RCC 7860 (cell line): ENCODE data around the gene TNIP1.

ENCODE experiments used
- DNase-seq: peaks from one replicate; pipeline ENCODE4 v3.0.0-alpha.2; 2015; ENCODE audit warnings: low spot score
- FAIRE-seq: peaks from 2 replicates; lab custom pipeline; 2012; peaks lifted over from hg19 to GRCh38; lab: Jason Lieb, UNC

The TNIP1 gene

GRCh38 chr5:151067632-151068432 is 13.0 kb downstream of the TNIP1 start:
- peak; percentile 87 for FAIRE-seq
- no peak for DNase-seq

- FAIRE-seq (no peak), DNase-seq (no peak)
Observed at GRCh38 chr5:151066920-151067319, 13.9 kb downstream of the TNIP1 start.

- DNase-seq, result no peak
- FAIRE-seq, result no peak
Observed at GRCh38 chr5:151065609-151066008, 15.2 kb downstream of the TNIP1 start.

DNA sequence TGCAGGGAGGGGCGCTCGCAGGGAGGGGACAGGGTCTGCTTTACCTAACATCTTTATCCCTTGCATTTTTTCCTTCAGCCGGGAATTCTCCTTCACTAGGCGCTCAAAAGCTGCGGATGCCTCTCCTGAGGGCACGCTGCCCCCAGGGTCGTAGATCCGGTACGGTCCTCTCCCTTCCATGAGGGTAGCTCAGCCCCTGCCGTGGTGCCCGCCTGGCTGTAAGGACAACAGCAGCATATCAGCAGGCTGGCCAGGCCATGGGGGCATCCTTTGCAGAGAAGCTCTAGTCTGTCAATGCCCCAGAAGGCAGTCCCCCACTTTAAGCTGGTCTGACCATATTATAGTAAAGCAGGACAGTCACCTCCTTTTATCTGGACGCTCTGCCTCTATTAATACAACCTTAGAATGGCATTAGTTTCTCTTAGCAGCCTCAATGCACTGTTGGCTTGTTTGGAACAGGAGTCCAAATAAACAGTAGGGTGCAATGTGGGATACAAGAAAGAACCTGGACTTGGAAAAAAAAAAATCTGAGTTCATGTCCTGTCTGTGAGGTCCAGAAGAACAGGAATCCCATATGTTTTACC is 15.8 kb downstream of the TNIP1 start:
- FAIRE-seq (no peak), DNase-seq (no peak)

DNA sequence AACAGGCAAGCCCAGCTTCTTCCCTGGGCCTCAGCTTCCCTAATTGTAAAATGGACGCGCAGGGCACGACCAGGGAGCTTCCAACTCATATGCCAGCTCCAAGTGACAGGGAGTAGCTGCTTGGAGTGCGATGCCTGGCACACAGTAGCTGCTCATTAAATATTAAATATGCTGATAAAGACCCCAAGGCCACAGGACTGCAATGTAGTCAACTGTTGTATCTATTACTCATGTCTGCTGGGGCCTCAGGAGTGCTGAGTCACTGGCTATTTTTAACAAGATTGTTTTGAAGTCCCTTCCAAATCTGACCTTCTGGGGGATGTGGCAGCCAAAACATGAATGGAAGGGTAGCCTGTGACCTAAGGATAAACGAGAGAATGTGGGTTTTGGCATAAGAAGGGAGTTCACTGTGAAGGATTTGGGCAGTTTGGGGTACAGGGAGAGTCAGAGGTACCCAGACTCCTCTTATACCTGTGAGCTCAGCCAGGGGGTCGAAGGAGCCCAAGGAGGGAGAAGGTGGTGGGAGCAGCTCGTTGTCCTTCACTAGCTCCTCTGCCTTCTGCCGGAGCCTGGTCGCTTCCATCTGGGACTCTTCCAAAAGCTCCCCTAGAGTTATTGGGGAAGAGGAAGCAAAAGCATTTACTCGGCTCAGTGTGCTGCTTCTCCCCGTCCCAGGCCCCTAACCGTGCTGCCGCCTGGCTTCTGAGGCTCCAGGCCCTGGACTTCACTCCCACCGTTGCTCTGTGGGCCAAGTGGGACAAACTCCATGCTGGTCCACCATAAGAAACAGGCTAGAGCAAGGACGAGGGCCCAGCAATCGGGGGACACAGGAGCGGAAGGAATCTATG is 17.5 kb downstream of the TNIP1 start:
- DNase-seq (peak; percentile 88), FAIRE-seq (peak; percentile 93)

- FAIRE-seq (no peak), DNase-seq (no peak)
Observed at GRCh38 chr5:151062405-151063141, 18.3 kb downstream of the TNIP1 start.

DNA sequence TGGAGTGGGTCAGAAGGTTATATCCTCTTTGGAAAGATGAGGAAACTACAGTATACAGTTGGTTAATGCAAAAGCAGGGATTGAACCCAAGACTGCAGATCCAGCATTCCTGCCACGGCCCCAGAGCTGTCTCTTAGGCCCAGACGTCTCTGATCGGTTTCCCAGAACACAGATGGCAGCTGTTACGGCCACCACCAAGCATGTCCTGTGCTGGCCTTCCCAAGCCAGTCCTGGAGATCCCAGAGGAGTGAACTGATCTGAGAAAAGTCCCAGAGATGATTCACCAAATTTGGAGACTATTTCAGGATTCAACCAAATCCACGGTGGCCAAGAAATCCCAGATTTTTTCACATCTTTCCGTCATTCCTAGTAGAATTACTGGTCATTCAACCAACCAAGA is 20.1 kb downstream of the TNIP1 start:
- FAIRE-seq, result no peak
- DNase-seq, result no peak

DNA sequence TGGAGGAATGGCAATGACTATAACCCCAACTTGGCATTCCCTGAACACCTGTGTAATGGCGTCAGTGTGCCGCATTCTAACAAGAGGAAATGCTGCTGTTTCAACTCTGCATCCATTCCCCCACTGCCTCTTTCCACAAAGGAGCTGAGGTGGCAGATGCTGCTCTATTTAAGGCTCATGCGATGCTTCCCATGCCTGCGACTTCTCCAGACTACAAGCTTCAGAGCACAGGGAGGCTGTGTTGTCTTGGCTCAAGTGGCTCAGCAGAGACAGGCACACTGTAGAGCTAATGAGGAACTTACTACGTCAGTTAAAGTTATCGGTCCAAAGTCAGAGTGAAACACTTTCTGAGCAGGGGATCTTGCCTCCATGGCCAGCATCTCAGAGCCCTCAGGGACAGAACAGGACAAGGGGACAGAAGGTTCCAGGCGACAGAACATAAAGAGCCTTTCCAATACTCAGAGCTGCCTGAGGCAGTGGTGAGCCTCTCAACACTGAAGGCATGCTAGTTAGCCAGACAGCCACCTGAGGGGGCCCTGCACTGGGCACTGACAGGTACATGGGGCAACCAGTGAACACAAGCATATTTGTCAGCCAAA is 21.8 kb downstream of the TNIP1 start:
- peak; percentile 86 for DNase-seq
- peak; percentile 79 for FAIRE-seq

DNA sequence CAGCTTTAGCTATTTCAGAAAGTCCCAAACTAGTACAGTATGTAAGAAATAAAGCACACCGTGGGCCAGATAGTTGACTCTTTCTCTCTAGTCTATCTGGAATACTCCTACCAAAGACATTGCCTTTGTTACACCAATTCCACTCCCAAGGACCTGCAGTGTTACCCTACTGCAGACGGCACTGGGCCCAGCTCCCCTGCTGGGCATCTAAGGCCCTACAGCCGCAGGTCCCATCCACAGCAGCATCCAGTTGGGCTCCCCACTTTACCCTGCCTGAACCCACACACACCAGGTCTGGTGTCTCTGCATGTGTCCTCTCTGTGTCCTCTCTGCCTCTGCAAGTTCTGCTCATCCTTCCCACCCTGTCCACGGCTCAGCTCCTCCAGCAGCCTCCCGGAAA is 22.5 kb downstream of the TNIP1 start:
- DNase-seq, result no peak
- FAIRE-seq, result no peak

DNA sequence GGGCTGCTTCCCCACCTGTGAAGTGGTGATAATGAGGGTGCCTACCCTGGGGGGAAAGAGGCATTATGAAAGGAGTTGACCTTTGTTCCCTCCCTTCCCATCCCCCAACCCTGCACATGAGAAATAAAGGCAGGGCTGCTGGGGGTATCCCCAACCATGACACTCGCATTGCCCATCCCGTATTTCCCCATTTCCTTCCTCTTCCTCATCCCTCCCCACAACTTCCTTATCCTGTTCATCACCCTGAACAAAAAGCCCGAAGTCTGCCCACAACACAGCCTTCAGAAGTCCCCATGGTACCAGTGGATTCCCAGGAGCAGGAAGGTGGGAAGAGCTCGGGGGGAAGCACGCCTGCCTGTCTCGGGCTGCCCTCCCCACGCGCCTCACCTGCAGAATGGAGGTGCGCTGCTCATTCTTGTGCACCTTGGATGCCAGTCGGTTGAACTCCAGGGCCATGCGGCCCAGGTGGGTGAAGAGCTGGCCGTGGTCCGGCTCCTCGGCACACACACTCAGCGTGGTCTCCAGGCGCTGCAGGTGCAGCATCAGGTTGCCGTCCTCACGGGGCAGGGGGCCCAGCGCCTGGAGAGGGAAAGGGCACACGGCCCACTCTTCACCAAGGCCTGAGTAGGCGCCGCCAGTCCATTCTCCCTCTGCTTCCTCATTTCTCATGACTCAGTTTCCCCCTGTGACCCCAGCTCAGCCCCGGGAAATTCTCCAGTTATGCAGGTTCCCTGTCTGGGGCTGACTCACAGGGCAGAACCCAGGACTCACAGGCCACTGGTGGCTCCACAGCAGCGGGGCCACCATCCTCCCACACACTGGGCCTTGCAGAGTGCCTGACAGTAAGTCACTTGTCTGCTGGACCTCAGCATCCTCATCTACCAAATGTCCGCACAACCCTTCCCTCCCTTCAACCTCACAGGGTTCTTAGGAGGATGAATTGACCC is 24.2 kb downstream of the TNIP1 start:
- DNase-seq (no peak), FAIRE-seq (no peak)

DNA sequence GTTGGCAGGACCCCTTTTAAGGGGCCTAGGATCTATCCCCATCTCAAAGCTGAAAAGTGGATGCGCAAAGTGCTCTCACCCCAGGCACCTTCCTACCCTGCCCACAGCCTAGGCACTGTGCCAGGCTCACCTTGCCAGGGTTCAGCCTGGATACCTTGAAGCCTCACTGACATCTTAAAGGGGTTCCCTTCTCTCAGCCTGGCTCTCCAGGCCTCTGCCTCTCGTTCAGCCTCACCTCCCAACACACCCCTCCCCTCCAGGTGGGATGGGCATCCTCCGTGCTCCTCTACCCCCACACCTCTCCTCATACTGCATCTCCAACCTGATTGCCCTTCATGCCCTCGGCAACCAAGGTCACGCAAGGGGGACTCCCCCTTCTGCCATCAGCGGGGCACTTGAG is 25.5 kb downstream of the TNIP1 start:
- DNase-seq (no peak), FAIRE-seq (no peak)

DNA sequence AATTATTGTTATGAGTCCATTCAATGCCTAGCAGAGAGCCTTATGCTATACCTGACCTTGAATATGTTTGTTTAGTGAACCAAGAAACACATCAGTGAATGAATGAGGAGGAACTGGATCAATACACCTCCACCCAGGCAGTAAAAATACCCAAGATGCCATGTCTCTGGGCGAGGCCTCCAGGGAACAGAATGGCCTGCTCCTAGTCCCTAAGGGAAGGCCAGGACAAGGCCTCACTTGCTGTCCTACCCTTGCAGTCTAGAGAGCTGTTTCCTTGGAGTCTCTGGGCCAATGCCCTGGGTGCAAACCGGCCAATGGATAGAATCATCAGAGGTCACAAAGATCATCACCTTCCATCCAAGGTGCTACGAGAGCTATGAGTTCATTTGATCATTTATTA is 26.1 kb downstream of the TNIP1 start:
- no peak for FAIRE-seq
- DNase-seq, result no peak

DNA sequence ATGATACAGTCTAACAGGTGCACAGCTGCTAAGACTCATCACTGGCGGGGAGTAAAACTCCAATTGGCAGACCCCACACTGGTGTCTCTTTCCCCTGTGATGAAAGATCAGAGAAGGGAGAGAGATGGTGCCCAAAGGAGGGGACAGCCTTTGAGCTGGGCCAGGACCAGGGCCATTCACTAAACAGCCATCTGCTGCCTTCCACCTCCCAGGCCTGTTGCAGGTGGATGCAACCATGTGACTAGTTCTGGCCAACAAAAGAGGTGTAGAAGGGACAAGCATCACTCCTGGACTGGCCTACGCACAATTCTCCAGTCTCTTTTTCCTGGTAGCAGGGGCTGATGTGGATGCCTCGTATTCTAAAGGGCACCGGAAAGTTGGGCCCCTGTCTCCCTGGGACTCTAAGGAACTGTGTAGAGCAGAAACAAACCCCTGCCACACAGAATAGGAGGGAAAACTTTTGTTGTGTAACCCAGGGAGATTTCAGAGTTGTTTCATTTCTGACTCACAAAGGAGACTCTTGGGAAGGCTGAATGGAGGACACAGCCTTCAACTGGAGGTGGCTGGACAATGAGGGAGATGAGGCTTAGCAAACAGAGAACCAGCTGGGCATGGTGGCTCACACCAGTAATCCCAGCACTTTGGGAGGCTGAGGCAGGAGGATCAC is 26.9 kb downstream of the TNIP1 start:
- DNase-seq (no peak), FAIRE-seq (no peak)

- FAIRE-seq (no peak), DNase-seq (no peak)
Observed at GRCh38 chr5:151052836-151053235, 28.0 kb downstream of the TNIP1 start.

GRCh38 chr5:151051931-151052608 is 28.8 kb downstream of the TNIP1 start:
- FAIRE-seq (no peak), DNase-seq (no peak)

DNA sequence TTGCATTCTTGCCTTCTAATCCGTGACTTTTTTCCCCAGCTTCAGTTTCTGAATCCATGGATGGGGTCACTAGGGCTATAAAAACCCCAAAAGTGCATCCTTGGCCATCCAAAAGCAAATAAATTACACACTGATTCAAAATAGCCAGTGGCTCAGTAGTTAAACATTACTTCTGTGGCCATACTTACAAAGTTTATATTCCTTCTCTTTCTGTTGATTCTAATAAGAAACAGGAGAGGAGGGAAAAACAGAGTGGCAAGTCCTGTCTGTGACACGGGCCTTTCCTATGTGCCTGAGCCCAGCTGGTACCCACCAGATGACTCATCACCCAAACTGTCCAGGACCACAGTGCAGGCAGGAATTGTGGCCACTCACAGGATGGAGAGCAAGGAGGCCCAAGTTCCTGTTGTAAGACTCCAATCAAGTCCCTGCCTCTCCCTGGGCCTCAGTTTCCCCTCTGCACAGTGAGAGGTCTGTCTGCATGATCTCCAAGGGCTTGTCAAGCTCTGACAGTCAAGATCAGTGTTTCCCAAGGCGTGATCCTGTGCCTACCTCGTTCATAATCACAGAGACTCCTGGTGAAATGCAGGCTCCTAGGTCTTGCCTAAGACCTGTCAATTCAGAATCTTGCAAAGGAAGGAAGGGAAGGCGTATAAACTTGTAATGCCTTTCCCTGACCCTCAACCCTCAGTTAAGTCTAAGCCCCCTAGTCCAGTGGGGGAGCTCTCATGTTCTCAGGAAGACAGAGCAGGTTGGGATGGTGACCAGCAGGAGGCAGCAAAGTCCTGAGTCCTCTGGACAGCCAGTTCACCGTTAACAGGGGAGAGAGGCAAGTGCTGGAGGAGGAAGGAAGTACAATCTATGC is 29.5 kb downstream of the TNIP1 start:
- DNase-seq (peak; percentile 71), FAIRE-seq (peak; percentile 73)

DNA sequence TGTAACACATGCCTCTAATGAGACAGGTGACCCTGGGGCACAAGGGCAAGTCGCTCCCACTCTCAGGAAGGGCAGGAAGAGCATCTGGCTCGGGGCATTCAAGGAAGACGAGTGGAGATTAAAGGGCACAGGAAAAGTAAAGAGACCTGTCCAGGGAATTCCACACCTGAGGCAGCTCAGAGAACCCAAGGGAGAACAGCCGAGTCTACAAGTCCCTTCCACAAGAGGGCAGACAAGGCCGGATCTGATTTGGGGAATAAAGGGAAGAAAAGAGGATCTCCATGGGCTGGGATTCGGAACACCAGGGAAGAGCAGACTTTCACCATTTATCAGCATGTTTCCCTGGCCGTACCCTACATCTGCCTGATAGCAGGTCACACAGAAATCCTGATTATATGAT is 32.3 kb downstream of the TNIP1 start:
- no peak for FAIRE-seq
- no peak for DNase-seq
